NOMO-1 treated with dmso at 0.1 percent for 144 hours (cell line): ENCODE measurements around the gene LPCAT2.
"Not testable (repeated sequence)": the region's sequence is repeated elsewhere in the genome, so short reads cannot be mapped to it uniquely, and the experiment has no call there.

Experiments used
- DNase-seq: peaks from one replicate; lab custom pipeline; 2025; ENCODE audit not compliant: unreplicated experiment; lab: John Stamatoyannopoulos, UW

The LPCAT2 gene

GRCh38 chr16:55592306-55592705 is 83.4 kb downstream of the LPCAT2 start:
- no peak for DNase-seq

- no peak for DNase-seq
These were observed 89.1 kb downstream of the LPCAT2 start for GRCh38 chr16:55597928-55598327.

- no peak for DNase-seq
These were observed 97.0 kb downstream of the LPCAT2 start for GRCh38 chr16:55605754-55606336.

GRCh38 chr16:55613613-55614335 is 104.9 kb downstream of the LPCAT2 start:
- DNase-seq, result no peak

- no peak for DNase-seq
These were observed 106.2 kb downstream of the LPCAT2 start for GRCh38 chr16:55615071-55615470.

GRCh38 chr16:55615670-55616069 is 106.8 kb downstream of the LPCAT2 start:
- DNase-seq, result not testable (repeated sequence)

GRCh38 chr16:55621771-55622170 is 112.9 kb downstream of the LPCAT2 start:
- no peak for DNase-seq

- DNase-seq, result peak; percentile 37
These were observed 113.4 kb downstream of the LPCAT2 start for GRCh38 chr16:55622272-55622671.

GRCh38 chr16:55622930-55623561 is 114.2 kb downstream of the LPCAT2 start:
- DNase-seq, result no peak

GRCh38 chr16:55623640-55624039 is 114.8 kb downstream of the LPCAT2 start:
- DNase-seq, result no peak

GRCh38 chr16:55624696-55625095 is 115.8 kb downstream of the LPCAT2 start:
- no peak for DNase-seq

GRCh38 chr16:55625843-55626242 is 117.0 kb downstream of the LPCAT2 start:
- no peak for DNase-seq

GRCh38 chr16:55628306-55628968 is 119.6 kb downstream of the LPCAT2 start:
- no peak for DNase-seq

GRCh38 chr16:55630774-55631173 is 121.9 kb downstream of the LPCAT2 start:
- no peak for DNase-seq

GRCh38 chr16:55632259-55632658 is 123.4 kb downstream of the LPCAT2 start:
- no peak for DNase-seq

GRCh38 chr16:55634193-55634592 is 125.3 kb downstream of the LPCAT2 start:
- no peak for DNase-seq
